ENCODE measurements around the gene TRIM10.

TRIM10 gene

GRCh38 chr6:30156262-30156599 is 4.8 kb downstream of the TRIM10 start:
- DNase-seq (ENCODE audit: low read depth in 1 of 2, low spot score in 1 of 2): no peak
- in situ Hi-C loops (cut with HindIII; ENCODE audit: low pct_unique_long_range_greater_than_20kb, low sequenced_read_pairs): no loop called here
- no peak for TF ChIP-seq JUND (IDR thresholded peaks at IDR 0.05; ENCODE audit: low read depth)

- TF ChIP-seq JUND (IDR thresholded peaks at IDR 0.05; ENCODE audit: low read depth): no peak
- in situ Hi-C loops (cut with HindIII; ENCODE audit: low pct_unique_long_range_greater_than_20kb, low sequenced_read_pairs): no loop called here
- no peak for DNase-seq (ENCODE audit: low read depth in 1 of 2, low spot score in 1 of 2)
Measured at GRCh38 chr6:30155520-30156261, 5.3 kb downstream of the TRIM10 start.

GRCh38 chr6:30154709-30155519 is 6.1 kb downstream of the TRIM10 start:
- in situ Hi-C loops (cut with HindIII; ENCODE audit: low pct_unique_long_range_greater_than_20kb, low sequenced_read_pairs): no loop called here
- DNase-seq (ENCODE audit: low read depth in 1 of 2, low spot score in 1 of 2): peak in 1 of 2 experiments; percentile 20
- no peak for TF ChIP-seq JUND (IDR thresholded peaks at IDR 0.05; ENCODE audit: low read depth)

GRCh38 chr6:30154061-30154460 is 7.0 kb downstream of the TRIM10 start:
- no peak for DNase-seq (ENCODE audit: low read depth in 1 of 2, low spot score in 1 of 2)
- no peak for TF ChIP-seq JUND (IDR thresholded peaks at IDR 0.05; ENCODE audit: low read depth)
- in situ Hi-C loops (cut with HindIII; ENCODE audit: low pct_unique_long_range_greater_than_20kb, low sequenced_read_pairs): no loop called here

- no peak for TF ChIP-seq JUND (IDR thresholded peaks at IDR 0.05; ENCODE audit: low read depth)
- no peak for DNase-seq (ENCODE audit: low read depth in 1 of 2, low spot score in 1 of 2)
- in situ Hi-C loops (cut with HindIII; ENCODE audit: low pct_unique_long_range_greater_than_20kb, low sequenced_read_pairs): no loop called here
Measured at GRCh38 chr6:30152910-30153610, 8.0 kb downstream of the TRIM10 start.

GRCh38 chr6:30152016-30152673 is 8.9 kb downstream of the TRIM10 start:
- in situ Hi-C loops (cut with HindIII; ENCODE audit: low pct_unique_long_range_greater_than_20kb, low sequenced_read_pairs): no loop called here
- no peak for TF ChIP-seq JUND (IDR thresholded peaks at IDR 0.05; ENCODE audit: low read depth)
- DNase-seq (ENCODE audit: low read depth in 1 of 2, low spot score in 1 of 2): peak in 1 of 2 experiments; percentile 19

- no peak for DNase-seq (ENCODE audit: low read depth in 1 of 2, low spot score in 1 of 2)
- in situ Hi-C loops (cut with HindIII; ENCODE audit: low pct_unique_long_range_greater_than_20kb, low sequenced_read_pairs): no loop called here
- no peak for TF ChIP-seq JUND (IDR thresholded peaks at IDR 0.05; ENCODE audit: low read depth)
Measured at GRCh38 chr6:30151580-30151979, 9.4 kb downstream of the TRIM10 start.

- DNase-seq (ENCODE audit: low read depth in 1 of 2, low spot score in 1 of 2): no peak
- in situ Hi-C loops (cut with HindIII; ENCODE audit: low pct_unique_long_range_greater_than_20kb, low sequenced_read_pairs): no loop called here
- no peak for TF ChIP-seq JUND (IDR thresholded peaks at IDR 0.05; ENCODE audit: low read depth)
Measured at GRCh38 chr6:30150671-30151395, 10.2 kb downstream of the TRIM10 start.

- in situ Hi-C loops (cut with HindIII; ENCODE audit: low pct_unique_long_range_greater_than_20kb, low sequenced_read_pairs): no loop called here
- DNase-seq (ENCODE audit: low read depth in 1 of 2, low spot score in 1 of 2): peak; percentile 26 to 58
- no peak for TF ChIP-seq JUND (IDR thresholded peaks at IDR 0.05; ENCODE audit: low read depth)
Measured at GRCh38 chr6:30149858-30150550, 11.0 kb downstream of the TRIM10 start.

- in situ Hi-C loops (cut with HindIII; ENCODE audit: low pct_unique_long_range_greater_than_20kb, low sequenced_read_pairs): no loop called here
- TF ChIP-seq JUND (IDR thresholded peaks at IDR 0.05; ENCODE audit: low read depth): no peak
- DNase-seq (ENCODE audit: low read depth in 1 of 2, low spot score in 1 of 2): no peak
Measured at GRCh38 chr6:30149234-30149633, 11.8 kb downstream of the TRIM10 start.

- DNase-seq (ENCODE audit: low read depth in 1 of 2, low spot score in 1 of 2): no peak
- in situ Hi-C loops (cut with HindIII; ENCODE audit: low pct_unique_long_range_greater_than_20kb, low sequenced_read_pairs): no loop called here
- no peak for TF ChIP-seq JUND (IDR thresholded peaks at IDR 0.05; ENCODE audit: low read depth)
Measured at GRCh38 chr6:30147096-30147495, 13.9 kb downstream of the TRIM10 start.

Data from T47D (cell line).